ENCODE data around the gene PCDHB13.
"Not testable (repeated sequence)": the region's sequence is repeated elsewhere in the genome, so short reads cannot be mapped to it uniquely, and the experiment has no call there.

PCDHB13 gene

GRCh38 chr5:141179371-141179770 is 34.3 kb upstream of the PCDHB13 start:
- H2AFZ ChIP-seq (ENCODE audit: low read length); H3K9me3 ChIP-seq (ENCODE audit: insufficient read depth, low read depth, low read length); H3K4me1 ChIP-seq (ENCODE audit: insufficient read depth, low read length, poor library complexity, severe bottlenecking); H3K36me3 ChIP-seq (ENCODE audit: insufficient read depth, low read length); H3K27me3 ChIP-seq (ENCODE audit: insufficient read depth, low read length, poor library complexity, severe bottlenecking); H3K79me2 ChIP-seq (ENCODE audit: insufficient read depth, low read length); H3K4me2 ChIP-seq (ENCODE audit: low read depth, low read length, poor library complexity, severe bottlenecking); H3F3A ChIP-seq (ENCODE audit: low read depth); H4K20me1 ChIP-seq (ENCODE audit: insufficient read depth, low read length, poor library complexity, severe bottlenecking); H3K4me3 ChIP-seq (ENCODE audit: low read length, poor library complexity, severe bottlenecking); H3K9ac ChIP-seq (ENCODE audit: low read depth, low read length, poor library complexity, severe bottlenecking); H3K9me2 ChIP-seq (replicated peaks; ENCODE audit: low read depth, low read length): not testable (repeated sequence)

DNA sequence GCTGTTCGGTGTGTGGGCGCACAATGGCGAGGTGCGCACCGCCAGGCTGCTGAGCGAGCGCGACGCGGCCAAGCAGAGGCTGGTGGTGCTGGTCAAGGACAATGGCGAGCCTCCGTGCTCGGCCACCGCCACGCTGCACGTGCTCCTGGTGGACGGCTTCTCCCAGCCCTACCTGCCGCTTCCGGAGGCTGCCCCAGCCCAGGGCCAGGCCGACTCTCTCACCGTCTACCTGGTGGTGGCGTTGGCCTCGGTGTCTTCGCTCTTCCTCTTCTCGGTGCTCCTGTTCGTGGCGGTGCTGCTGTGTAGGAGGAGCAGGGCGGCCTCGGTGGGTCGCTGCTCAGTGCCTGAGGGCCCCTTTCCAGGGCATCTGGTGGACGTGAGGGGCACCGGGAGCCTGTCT is 33.8 kb upstream of the PCDHB13 start:
- H3K9me2 ChIP-seq (replicated peaks; ENCODE audit: low read depth, low read length); H3K9ac ChIP-seq (ENCODE audit: low read depth, low read length, poor library complexity, severe bottlenecking); H2AFZ ChIP-seq (ENCODE audit: low read length); H3K4me1 ChIP-seq (ENCODE audit: insufficient read depth, low read length, poor library complexity, severe bottlenecking); H3K4me3 ChIP-seq (ENCODE audit: low read length, poor library complexity, severe bottlenecking); H3K4me2 ChIP-seq (ENCODE audit: low read depth, low read length, poor library complexity, severe bottlenecking); H3K79me2 ChIP-seq (ENCODE audit: insufficient read depth, low read length); H4K20me1 ChIP-seq (ENCODE audit: insufficient read depth, low read length, poor library complexity, severe bottlenecking); H3F3A ChIP-seq (ENCODE audit: low read depth); H3K27me3 ChIP-seq (ENCODE audit: insufficient read depth, low read length, poor library complexity, severe bottlenecking); H3K36me3 ChIP-seq (ENCODE audit: insufficient read depth, low read length); H3K9me3 ChIP-seq (ENCODE audit: insufficient read depth, low read depth, low read length): not testable (repeated sequence)

GRCh38 chr5:141180313-141180712 is 33.4 kb upstream of the PCDHB13 start:
- Histone ChIP-seq H3K9me3 (ENCODE audit: insufficient read depth, low read depth, low read length) (no peaks in the 10 kb centered on the region), H4K20me1 (ENCODE audit: insufficient read depth, low read length, poor library complexity, severe bottlenecking) (no peaks in the 10 kb centered on the region), H3K4me1 (ENCODE audit: insufficient read depth, low read length, poor library complexity, severe bottlenecking) (no peaks in the 10 kb centered on the region), H3K36me3 (ENCODE audit: insufficient read depth, low read length) (no peaks in the 10 kb centered on the region), H3K9me2 (replicated peaks; ENCODE audit: low read depth, low read length) (no peaks in the 10 kb centered on the region), H3F3A (ENCODE audit: low read depth) (no peaks in the 10 kb centered on the region), H3K4me3 (ENCODE audit: low read length, poor library complexity, severe bottlenecking) (no peak overlapping the region), H3K79me2 (ENCODE audit: insufficient read depth, low read length) (no peaks in the 10 kb centered on the region), H2AFZ (ENCODE audit: low read length) (no peak overlapping the region), H3K9ac (ENCODE audit: low read depth, low read length, poor library complexity, severe bottlenecking) (no peak overlapping the region), H3K27me3 (ENCODE audit: insufficient read depth, low read length, poor library complexity, severe bottlenecking) (no peaks in the 10 kb centered on the region), H3K4me2 (ENCODE audit: low read depth, low read length, poor library complexity, severe bottlenecking) (no peak overlapping the region)
- TF ChIP-seq EZH2phosphoT487 (IDR thresholded peaks at IDR 0.05; ENCODE audit: borderline replicate concordance): no peak
- no peak for TF ChIP-seq CTCF (conservative IDR thresholded peaks at IDR 0.05; ENCODE audit: low read length)

DNA sequence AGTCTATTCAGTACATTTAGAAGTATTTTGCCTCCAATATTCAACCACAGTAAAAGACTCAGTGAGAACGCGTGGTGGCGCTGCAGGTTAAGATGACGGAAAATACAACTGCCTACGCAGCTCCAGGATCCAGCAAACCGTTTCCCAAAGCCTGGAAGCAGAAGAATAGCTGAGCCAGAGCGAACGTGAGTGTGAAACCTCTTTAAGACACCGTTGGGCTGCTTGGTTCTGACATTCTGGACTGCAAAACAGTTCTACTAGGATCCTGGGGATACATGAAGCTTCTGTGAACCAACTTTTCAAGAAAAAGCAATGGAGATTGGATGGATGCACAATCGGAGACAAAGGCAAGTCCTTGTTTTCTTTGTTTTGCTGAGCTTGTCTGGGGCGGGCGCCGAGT is 31.5 kb upstream of the PCDHB13 start, which contains the start of gene PCDHB16:
TSS of gene PCDHB16 (plus strand) at position 140 of the 400 bp plus-strand sequence. CDS start at position 313, 173 bp downstream.
- TF ChIP-seq EZH2phosphoT487 (IDR thresholded peaks at IDR 0.05; ENCODE audit: borderline replicate concordance) (no peak), CTCF (conservative IDR thresholded peaks at IDR 0.05; ENCODE audit: low read length) (no peak)
- Histone ChIP-seq H3K4me3 (ENCODE audit: low read length, poor library complexity, severe bottlenecking) (no peak within 1 kb of the TSS), H3K9me3 (ENCODE audit: insufficient read depth, low read depth, low read length) (no peaks in the 10 kb centered on the region), H3K4me1 (ENCODE audit: insufficient read depth, low read length, poor library complexity, severe bottlenecking) (no peaks in the 10 kb centered on the region), H3F3A (ENCODE audit: low read depth) (no peaks in the 10 kb centered on the region), H3K4me2 (ENCODE audit: low read depth, low read length, poor library complexity, severe bottlenecking) (no peak within 1 kb of the TSS), H2AFZ (ENCODE audit: low read length) (no peak within 1 kb of the TSS), H3K79me2 (ENCODE audit: insufficient read depth, low read length) (no peaks in the 10 kb centered on the region), H3K36me3 (ENCODE audit: insufficient read depth, low read length) (no peaks in the 10 kb centered on the region), H3K9ac (ENCODE audit: low read depth, low read length, poor library complexity, severe bottlenecking) (no peak within 1 kb of the TSS), H3K9me2 (replicated peaks; ENCODE audit: low read depth, low read length) (no peaks in the 10 kb centered on the region), H3K27me3 (ENCODE audit: insufficient read depth, low read length, poor library complexity, severe bottlenecking) (no peaks in the 10 kb centered on the region), H4K20me1 (ENCODE audit: insufficient read depth, low read length, poor library complexity, severe bottlenecking) (no peaks in the 10 kb centered on the region)

- H4K20me1 ChIP-seq (ENCODE audit: insufficient read depth, low read length, poor library complexity, severe bottlenecking); H3K4me1 ChIP-seq (ENCODE audit: insufficient read depth, low read length, poor library complexity, severe bottlenecking); H3K79me2 ChIP-seq (ENCODE audit: insufficient read depth, low read length); H3K9ac ChIP-seq (ENCODE audit: low read depth, low read length, poor library complexity, severe bottlenecking); H3K4me2 ChIP-seq (ENCODE audit: low read depth, low read length, poor library complexity, severe bottlenecking); H3K9me2 ChIP-seq (replicated peaks; ENCODE audit: low read depth, low read length); H3K36me3 ChIP-seq (ENCODE audit: insufficient read depth, low read length); H2AFZ ChIP-seq (ENCODE audit: low read length); H3K27me3 ChIP-seq (ENCODE audit: insufficient read depth, low read length, poor library complexity, severe bottlenecking); H3F3A ChIP-seq (ENCODE audit: low read depth); H3K9me3 ChIP-seq (ENCODE audit: insufficient read depth, low read depth, low read length); H3K4me3 ChIP-seq (ENCODE audit: low read length, poor library complexity, severe bottlenecking): not testable (repeated sequence)
Observed at GRCh38 chr5:141184117-141184855, 29.4 kb upstream of the PCDHB13 start.

All from Loucy (cell line).